ENCODE data around the gene IQGAP3. TPM values are rescaled to one million over a fixed set of nuclear protein-coding genes. Genes with fewer than 3 reads are reported as not detected.

IQGAP3 gene
- polyA plus RNA-seq, 1 donor from 2014 or later: not detected

GRCh38 chr1:156515956-156516355 is 56.4 kb downstream of the IQGAP3 start:
- H3K36me3 ChIP-seq (ENCODE audit: insufficient read depth, low read length): no peaks in the 10 kb centered on the region
- no peaks in the 10 kb centered on the region for H4K20me1 ChIP-seq (ENCODE audit: insufficient read depth)
- H3K27me3 ChIP-seq (ENCODE audit: insufficient read depth, low read depth, low read length): no peaks in the 10 kb centered on the region
- no peak overlapping the region for H3K4me3 ChIP-seq (ENCODE audit: low read length)
- no peaks in the 10 kb centered on the region for H3K79me2 ChIP-seq (replicated peaks; ENCODE audit: insufficient read depth, low read length)
- no peaks in the 10 kb centered on the region for H3K9me2 ChIP-seq (ENCODE audit: insufficient read depth, low read length)
- H3K27ac ChIP-seq (ENCODE audit: low read length): no peak overlapping the region
- H3K9me3 ChIP-seq (ENCODE audit: low read length): no peaks in the 10 kb centered on the region
- no peak overlapping the region for H2AFZ ChIP-seq (ENCODE audit: low read depth, low read length)
- TF ChIP-seq EP300 (conservative IDR thresholded peaks at IDR 0.05; ENCODE audit: poor library complexity, severe bottlenecking) (no peak), SMC3 (conservative IDR thresholded peaks at IDR 0.05; ENCODE audit: poor library complexity) (no peak), POLR2AphosphoS5 (IDR thresholded peaks at IDR 0.05) (no peak), REST (IDR thresholded peaks at IDR 0.05; ENCODE audit: borderline replicate concordance) (no peak), EZH2 (IDR thresholded peaks at IDR 0.05; ENCODE audit: borderline replicate concordance, insufficient read depth, low read length, poor library complexity, severe bottlenecking) (no peak), MXI1 (conservative IDR thresholded peaks at IDR 0.05; ENCODE audit: poor library complexity, severe bottlenecking) (no peak), RAD21 (conservative IDR thresholded peaks at IDR 0.05) (no peak), TAF1 (IDR thresholded peaks at IDR 0.05; ENCODE audit: low read depth) (no peak), CTCF (IDR thresholded peaks at IDR 0.05; ENCODE audit: poor library complexity, severe bottlenecking) (no peak)
- no peaks in the 10 kb centered on the region for H3F3A ChIP-seq (ENCODE audit: insufficient read depth, low read length, poor library complexity, severe bottlenecking)
- no peak overlapping the region for H3K4me2 ChIP-seq (ENCODE audit: low read length)
- H3K9ac ChIP-seq (ENCODE audit: low read length): no peak overlapping the region

GRCh38 chr1:156513185-156513584 is 59.2 kb downstream of the IQGAP3 start:
- Histone ChIP-seq H3K9me3 (ENCODE audit: low read length) (no peaks in the 10 kb centered on the region), H3F3A (ENCODE audit: insufficient read depth, low read length, poor library complexity, severe bottlenecking) (no peaks in the 10 kb centered on the region), H3K9me2 (ENCODE audit: insufficient read depth, low read length) (no peaks in the 10 kb centered on the region), H2AFZ (ENCODE audit: low read depth, low read length) (no peak overlapping the region), H3K27ac (ENCODE audit: low read length) (no peak overlapping the region), H4K20me1 (ENCODE audit: insufficient read depth) (no peaks in the 10 kb centered on the region), H3K27me3 (ENCODE audit: insufficient read depth, low read depth, low read length) (no peaks in the 10 kb centered on the region), H3K9ac (ENCODE audit: low read length) (no peak overlapping the region), H3K4me3 (ENCODE audit: low read length) (no peak overlapping the region), H3K79me2 (replicated peaks; ENCODE audit: insufficient read depth, low read length) (no peaks in the 10 kb centered on the region), H3K36me3 (ENCODE audit: insufficient read depth, low read length) (no peaks in the 10 kb centered on the region), H3K4me2 (ENCODE audit: low read length) (no peak overlapping the region)
- TF ChIP-seq CTCF (IDR thresholded peaks at IDR 0.05; ENCODE audit: poor library complexity, severe bottlenecking): no peak
- TF ChIP-seq EP300 (conservative IDR thresholded peaks at IDR 0.05; ENCODE audit: poor library complexity, severe bottlenecking): no peak
- no peak for TF ChIP-seq TAF1 (IDR thresholded peaks at IDR 0.05; ENCODE audit: low read depth)
- no peak for TF ChIP-seq EZH2 (IDR thresholded peaks at IDR 0.05; ENCODE audit: borderline replicate concordance, insufficient read depth, low read length, poor library complexity, severe bottlenecking)
- no peak for TF ChIP-seq SMC3 (conservative IDR thresholded peaks at IDR 0.05; ENCODE audit: poor library complexity)
- no peak for TF ChIP-seq POLR2AphosphoS5 (IDR thresholded peaks at IDR 0.05)
- no peak for TF ChIP-seq RAD21 (conservative IDR thresholded peaks at IDR 0.05)
- no peak for TF ChIP-seq REST (IDR thresholded peaks at IDR 0.05; ENCODE audit: borderline replicate concordance)
- no peak for TF ChIP-seq MXI1 (conservative IDR thresholded peaks at IDR 0.05; ENCODE audit: poor library complexity, severe bottlenecking)
